ENCODE measurements around the gene CATSPER4. TPM values are rescaled to one million over a fixed set of nuclear protein-coding genes. Genes with fewer than 3 reads are reported as not detected.

The CATSPER4 gene
- total and polyA plus RNA-seq, 2 of the 13 experiments (the other 11 are each of a cell fraction or from before 2014, with no cell fraction given) = not detected

DNA sequence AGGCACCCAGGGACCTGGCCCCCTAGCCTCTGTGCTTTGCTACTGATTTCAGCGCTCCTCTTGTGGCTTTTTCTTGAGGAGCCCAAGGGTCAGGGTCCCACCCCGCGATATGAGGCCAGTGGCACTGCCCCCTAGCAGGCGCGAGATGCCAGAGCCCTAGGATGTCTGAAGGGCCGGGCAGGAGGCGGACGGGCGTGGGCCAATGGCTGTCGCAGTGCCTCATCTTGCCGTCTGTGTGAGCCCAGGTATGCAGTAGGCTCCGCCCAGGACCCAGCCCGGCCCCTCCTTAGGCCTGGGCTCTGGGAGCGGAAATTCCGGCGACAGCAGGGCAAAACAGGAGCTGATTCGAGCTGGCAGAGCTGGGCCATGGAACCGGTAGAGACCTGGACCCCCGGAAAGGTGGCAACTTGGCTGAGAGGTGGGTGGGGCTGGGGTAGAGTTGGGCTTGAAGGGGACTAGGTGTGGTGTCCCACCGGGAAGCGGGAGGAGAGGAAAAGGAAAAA is 13.2 kb upstream of the CATSPER4 start, which contains the start of gene CNKSR1 (continued):
- TF ChIP-seq, protein P1, sequence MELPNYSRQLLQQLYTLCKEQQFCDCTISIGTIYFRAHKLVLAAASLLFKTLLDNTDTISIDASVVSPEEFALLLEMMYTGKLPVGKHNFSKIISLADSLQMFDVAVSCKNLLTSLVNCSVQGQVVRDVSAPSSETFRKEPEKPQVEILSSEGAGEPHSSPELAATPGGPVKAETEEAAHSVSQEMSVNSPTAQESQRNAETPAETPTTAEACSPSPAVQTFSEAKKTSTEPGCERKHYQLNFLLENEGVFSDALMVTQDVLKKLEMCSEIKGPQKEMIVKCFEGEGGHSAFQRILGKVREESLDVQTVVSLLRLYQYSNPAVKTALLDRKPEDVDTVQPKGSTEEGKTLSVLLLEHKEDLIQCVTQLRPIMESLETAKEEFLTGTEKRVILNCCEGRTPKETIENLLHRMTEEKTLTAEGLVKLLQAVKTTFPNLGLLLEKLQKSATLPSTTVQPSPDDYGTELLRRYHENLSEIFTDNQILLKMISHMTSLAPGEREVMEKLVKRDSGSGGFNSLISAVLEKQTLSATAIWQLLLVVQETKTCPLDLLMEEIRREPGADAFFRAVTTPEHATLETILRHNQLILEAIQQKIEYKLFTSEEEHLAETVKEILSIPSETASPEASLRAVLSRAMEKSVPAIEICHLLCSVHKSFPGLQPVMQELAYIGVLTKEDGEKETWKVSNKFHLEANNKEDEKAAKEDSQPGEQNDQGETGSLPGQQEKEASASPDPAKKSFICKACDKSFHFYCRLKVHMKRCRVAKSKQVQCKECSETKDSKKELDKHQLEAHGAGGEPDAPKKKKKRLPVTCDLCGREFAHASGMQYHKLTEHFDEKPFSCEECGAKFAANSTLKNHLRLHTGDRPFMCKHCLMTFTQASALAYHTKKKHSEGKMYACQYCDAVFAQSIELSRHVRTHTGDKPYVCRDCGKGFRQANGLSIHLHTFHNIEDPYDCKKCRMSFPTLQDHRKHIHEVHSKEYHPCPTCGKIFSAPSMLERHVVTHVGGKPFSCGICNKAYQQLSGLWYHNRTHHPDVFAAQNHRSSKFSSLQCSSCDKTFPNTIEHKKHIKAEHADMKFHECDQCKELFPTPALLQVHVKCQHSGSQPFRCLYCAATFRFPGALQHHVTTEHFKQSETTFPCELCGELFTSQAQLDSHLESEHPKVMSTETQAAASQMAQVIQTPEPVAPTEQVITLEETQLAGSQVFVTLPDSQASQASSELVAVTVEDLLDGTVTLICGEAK (IDR thresholded peaks at IDR 0.05) = no peak
- TF ChIP-seq, protein P1 (CRISPR knock-in tag; IDR thresholded peaks at IDR 0.05) = peak; percentile 16; the same call in 1 of the 2 replicates
- TF ChIP-seq ELF3 (CRISPR knock-in tag; IDR thresholded peaks at IDR 0.05) = no peak; the same call in 1 of the 2 replicates
- TF ChIP-seq SRY (CRISPR knock-in tag; IDR thresholded peaks at IDR 0.05) = 0 out of 2 replicates have a peak, but pooled peaks have one; percentile 21
- TF ChIP-seq ZFY (CRISPR knock-in tag; IDR thresholded peaks at IDR 0.05) = peak; percentile 52
- peak; percentile 5; the same call in 1 of the 2 replicates for TF ChIP-seq FOSL2 (CRISPR knock-in tag; IDR thresholded peaks at IDR 0.05)
- TF ChIP-seq, protein P2, sequence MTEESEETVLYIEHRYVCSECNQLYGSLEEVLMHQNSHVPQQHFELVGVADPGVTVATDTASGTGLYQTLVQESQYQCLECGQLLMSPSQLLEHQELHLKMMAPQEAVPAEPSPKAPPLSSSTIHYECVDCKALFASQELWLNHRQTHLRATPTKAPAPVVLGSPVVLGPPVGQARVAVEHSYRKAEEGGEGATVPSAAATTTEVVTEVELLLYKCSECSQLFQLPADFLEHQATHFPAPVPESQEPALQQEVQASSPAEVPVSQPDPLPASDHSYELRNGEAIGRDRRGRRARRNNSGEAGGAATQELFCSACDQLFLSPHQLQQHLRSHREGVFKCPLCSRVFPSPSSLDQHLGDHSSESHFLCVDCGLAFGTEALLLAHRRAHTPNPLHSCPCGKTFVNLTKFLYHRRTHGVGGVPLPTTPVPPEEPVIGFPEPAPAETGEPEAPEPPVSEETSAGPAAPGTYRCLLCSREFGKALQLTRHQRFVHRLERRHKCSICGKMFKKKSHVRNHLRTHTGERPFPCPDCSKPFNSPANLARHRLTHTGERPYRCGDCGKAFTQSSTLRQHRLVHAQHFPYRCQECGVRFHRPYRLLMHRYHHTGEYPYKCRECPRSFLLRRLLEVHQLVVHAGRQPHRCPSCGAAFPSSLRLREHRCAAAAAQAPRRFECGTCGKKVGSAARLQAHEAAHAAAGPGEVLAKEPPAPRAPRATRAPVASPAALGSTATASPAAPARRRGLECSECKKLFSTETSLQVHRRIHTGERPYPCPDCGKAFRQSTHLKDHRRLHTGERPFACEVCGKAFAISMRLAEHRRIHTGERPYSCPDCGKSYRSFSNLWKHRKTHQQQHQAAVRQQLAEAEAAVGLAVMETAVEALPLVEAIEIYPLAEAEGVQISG (CRISPR knock-in tag; IDR thresholded peaks at IDR 0.05) = peak; percentile 14
- TF ChIP-seq ZSCAN20 (CRISPR knock-in tag; IDR thresholded peaks at IDR 0.05; ENCODE audit: borderline replicate concordance) = no peak
- 0 out of 2 replicates have a peak, but pooled peaks have one; percentile 29 for TF ChIP-seq TBX2 (CRISPR knock-in tag; IDR thresholded peaks at IDR 0.05; ENCODE audit: borderline replicate concordance)
- TF ChIP-seq, protein P3, sequence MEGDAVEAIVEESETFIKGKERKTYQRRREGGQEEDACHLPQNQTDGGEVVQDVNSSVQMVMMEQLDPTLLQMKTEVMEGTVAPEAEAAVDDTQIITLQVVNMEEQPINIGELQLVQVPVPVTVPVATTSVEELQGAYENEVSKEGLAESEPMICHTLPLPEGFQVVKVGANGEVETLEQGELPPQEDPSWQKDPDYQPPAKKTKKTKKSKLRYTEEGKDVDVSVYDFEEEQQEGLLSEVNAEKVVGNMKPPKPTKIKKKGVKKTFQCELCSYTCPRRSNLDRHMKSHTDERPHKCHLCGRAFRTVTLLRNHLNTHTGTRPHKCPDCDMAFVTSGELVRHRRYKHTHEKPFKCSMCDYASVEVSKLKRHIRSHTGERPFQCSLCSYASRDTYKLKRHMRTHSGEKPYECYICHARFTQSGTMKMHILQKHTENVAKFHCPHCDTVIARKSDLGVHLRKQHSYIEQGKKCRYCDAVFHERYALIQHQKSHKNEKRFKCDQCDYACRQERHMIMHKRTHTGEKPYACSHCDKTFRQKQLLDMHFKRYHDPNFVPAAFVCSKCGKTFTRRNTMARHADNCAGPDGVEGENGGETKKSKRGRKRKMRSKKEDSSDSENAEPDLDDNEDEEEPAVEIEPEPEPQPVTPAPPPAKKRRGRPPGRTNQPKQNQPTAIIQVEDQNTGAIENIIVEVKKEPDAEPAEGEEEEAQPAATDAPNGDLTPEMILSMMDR (CRISPR knock-in tag; IDR thresholded peaks at IDR 0.05) = peak; percentile 55
- no peak for TF ChIP-seq FOXA1 (IDR thresholded peaks at IDR 0.05)
- no peak for TF ChIP-seq FOXA1 (CRISPR knock-in tag; IDR thresholded peaks at IDR 0.05)
- TF ChIP-seq ZSCAN22 (CRISPR knock-in tag; IDR thresholded peaks at IDR 0.05) = no peak
- TF ChIP-seq POLR2AphosphoS5 (IDR thresholded peaks at IDR 0.05; ENCODE audit: low read depth, low read length) = peak; percentile 62
- TF ChIP-seq, protein P4, sequence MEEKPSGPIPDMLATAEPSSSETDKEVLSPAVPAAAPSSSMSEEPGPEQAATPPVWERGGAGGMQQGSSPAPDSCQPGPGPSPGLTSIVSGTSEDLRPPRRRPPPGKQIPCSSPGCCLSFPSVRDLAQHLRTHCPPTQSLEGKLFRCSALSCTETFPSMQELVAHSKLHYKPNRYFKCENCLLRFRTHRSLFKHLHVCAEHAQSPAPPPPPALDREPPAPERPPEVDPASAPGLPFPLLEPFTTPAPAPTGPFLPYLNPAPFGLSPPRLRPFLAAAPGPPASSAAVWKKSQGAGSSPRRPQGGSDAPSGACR (CRISPR knock-in tag; IDR thresholded peaks at IDR 0.05) = 0 out of 2 replicates have a peak, but pooled peaks have one; percentile 45
- peak; percentile 57; the same call in 1 of the 2 replicates for TF ChIP-seq GATAD1 (CRISPR knock-in tag; IDR thresholded peaks at IDR 0.05)
- TF ChIP-seq ELF1 (CRISPR knock-in tag; IDR thresholded peaks at IDR 0.05) = peak; percentile 42; the same call in 1 of the 2 replicates
